GM19099 (cell line): ENCODE data around the gene COA1.

Source experiments
- POLR2A ChIP-seq: IDR thresholded peaks from 3 replicates; pipeline ENCODE4 v1.6.1; 2011; ENCODE audit warnings: low read depth; ENCODE audit not compliant: insufficient read length; ENCODE audit errors: extremely low read depth

The COA1 gene

GRCh38 chr7:43700059-43700501 lies 29.2 kb downstream of the COA1 start:
- no peak for TF ChIP-seq POLR2A

GRCh38 chr7:43698460-43699255 lies 30.7 kb downstream of the COA1 start:
- no peak for TF ChIP-seq POLR2A

- TF ChIP-seq POLR2A = no peak
Measured at GRCh38 chr7:43697690-43698089, 31.6 kb downstream of the COA1 start.

GRCh38 chr7:43695365-43695764 lies 34.0 kb downstream of the COA1 start:
- TF ChIP-seq POLR2A = no peak

GRCh38 chr7:43694399-43694748 lies 34.9 kb downstream of the COA1 start:
- TF ChIP-seq POLR2A = no peak

- no peak for TF ChIP-seq POLR2A
Measured at GRCh38 chr7:43693687-43694398, 35.5 kb downstream of the COA1 start.

GRCh38 chr7:43692582-43693373 lies 36.5 kb downstream of the COA1 start:
- TF ChIP-seq POLR2A = no peak

- no peak for TF ChIP-seq POLR2A
Measured at GRCh38 chr7:43691611-43692010, 37.7 kb downstream of the COA1 start.

- no peak for TF ChIP-seq POLR2A
Measured at GRCh38 chr7:43689115-43689514, 40.2 kb downstream of the COA1 start.

- no peak for TF ChIP-seq POLR2A
Measured at GRCh38 chr7:43686991-43687390, 42.3 kb downstream of the COA1 start.

- TF ChIP-seq POLR2A = no peak
Measured at GRCh38 chr7:43680736-43681135, 48.6 kb downstream of the COA1 start.

GRCh38 chr7:43679210-43680068 lies 49.9 kb downstream of the COA1 start:
- TF ChIP-seq POLR2A = no peak

GRCh38 chr7:43678315-43678714 lies 51.0 kb downstream of the COA1 start:
- TF ChIP-seq POLR2A = no peak

- no peak for TF ChIP-seq POLR2A
Measured at GRCh38 chr7:43677864-43678263, 51.5 kb downstream of the COA1 start.
